Astrocyte of the cerebellum (primary cell): ENCODE data around the gene NLGN3.

Experiments
- DNase-seq: peaks from one replicate; pipeline ENCODE4 v3.0.0-alpha.2; 2011; ENCODE audit warnings: low read depth
- H3K4me3 ChIP-seq: 2 replicates; pipeline ENCODE4 v1.5.1; 2011; ENCODE audit warnings: mild to moderate bottlenecking, low read depth, low read length, moderate library complexity
- in situ Hi-C: cut with HindIII; loops from 2 replicates; pipeline ENCODE4 v1.10.0; 2017; ENCODE audit warnings: low sequenced_read_pairs
- TF ChIP-seq, protein P1 (sequence below): IDR thresholded peaks from 2 replicates; pipeline ENCODE4 v1.5.1; 2012; ENCODE audit warnings: low read length, low read depth, moderate library complexity, mild to moderate bottlenecking; ENCODE audit errors: missing control alignments

The NLGN3 gene

DNA sequence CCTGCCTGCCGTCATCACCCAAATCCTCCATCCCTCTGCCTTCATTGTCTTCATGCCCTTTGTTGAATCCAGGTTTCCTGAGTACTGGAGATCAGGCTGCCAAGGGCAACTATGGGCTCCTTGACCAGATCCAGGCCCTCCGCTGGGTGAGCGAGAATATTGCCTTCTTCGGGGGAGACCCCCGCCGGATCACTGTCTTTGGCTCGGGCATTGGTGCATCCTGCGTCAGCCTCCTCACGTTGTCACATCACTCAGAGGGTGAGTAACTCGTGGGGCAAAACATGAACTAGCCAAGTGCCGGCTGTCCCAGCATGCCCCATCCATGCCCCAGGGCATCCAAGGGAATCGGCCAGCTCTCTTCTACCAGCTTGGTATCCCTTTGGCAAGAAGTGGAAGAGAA is 19.4 kb downstream of the NLGN3 start:
- no peak for DNase-seq
- TF ChIP-seq, protein P1, sequence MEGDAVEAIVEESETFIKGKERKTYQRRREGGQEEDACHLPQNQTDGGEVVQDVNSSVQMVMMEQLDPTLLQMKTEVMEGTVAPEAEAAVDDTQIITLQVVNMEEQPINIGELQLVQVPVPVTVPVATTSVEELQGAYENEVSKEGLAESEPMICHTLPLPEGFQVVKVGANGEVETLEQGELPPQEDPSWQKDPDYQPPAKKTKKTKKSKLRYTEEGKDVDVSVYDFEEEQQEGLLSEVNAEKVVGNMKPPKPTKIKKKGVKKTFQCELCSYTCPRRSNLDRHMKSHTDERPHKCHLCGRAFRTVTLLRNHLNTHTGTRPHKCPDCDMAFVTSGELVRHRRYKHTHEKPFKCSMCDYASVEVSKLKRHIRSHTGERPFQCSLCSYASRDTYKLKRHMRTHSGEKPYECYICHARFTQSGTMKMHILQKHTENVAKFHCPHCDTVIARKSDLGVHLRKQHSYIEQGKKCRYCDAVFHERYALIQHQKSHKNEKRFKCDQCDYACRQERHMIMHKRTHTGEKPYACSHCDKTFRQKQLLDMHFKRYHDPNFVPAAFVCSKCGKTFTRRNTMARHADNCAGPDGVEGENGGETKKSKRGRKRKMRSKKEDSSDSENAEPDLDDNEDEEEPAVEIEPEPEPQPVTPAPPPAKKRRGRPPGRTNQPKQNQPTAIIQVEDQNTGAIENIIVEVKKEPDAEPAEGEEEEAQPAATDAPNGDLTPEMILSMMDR, result no peak
- in situ Hi-C loops, result no loop called here
- H3K4me3 ChIP-seq, result no peak overlapping the region

DNA sequence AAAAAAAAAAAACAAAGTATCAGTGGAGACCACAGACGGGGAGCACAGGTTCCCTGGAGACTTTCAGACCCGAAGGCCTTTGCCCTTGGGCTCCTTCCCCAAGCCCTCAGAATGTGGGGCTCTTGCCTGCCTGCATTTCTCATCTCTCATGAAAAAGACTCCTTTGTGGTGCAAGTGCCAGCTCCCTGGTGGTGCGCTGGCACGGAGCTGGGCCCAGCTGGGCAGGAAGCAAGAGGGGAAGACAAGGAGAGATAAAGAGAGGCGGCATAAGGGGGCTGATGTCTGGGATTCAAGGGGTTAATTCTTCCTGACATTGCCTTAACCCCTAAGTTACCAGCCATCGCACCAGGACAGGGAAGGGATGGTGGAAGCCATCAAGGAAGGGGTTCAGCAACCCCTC is 21.8 kb downstream of the NLGN3 start:
- in situ Hi-C loops, result no loop called here
- TF ChIP-seq, protein P1, result no peak
- H3K4me3 ChIP-seq, result no peak overlapping the region
- no peak for DNase-seq

DNA sequence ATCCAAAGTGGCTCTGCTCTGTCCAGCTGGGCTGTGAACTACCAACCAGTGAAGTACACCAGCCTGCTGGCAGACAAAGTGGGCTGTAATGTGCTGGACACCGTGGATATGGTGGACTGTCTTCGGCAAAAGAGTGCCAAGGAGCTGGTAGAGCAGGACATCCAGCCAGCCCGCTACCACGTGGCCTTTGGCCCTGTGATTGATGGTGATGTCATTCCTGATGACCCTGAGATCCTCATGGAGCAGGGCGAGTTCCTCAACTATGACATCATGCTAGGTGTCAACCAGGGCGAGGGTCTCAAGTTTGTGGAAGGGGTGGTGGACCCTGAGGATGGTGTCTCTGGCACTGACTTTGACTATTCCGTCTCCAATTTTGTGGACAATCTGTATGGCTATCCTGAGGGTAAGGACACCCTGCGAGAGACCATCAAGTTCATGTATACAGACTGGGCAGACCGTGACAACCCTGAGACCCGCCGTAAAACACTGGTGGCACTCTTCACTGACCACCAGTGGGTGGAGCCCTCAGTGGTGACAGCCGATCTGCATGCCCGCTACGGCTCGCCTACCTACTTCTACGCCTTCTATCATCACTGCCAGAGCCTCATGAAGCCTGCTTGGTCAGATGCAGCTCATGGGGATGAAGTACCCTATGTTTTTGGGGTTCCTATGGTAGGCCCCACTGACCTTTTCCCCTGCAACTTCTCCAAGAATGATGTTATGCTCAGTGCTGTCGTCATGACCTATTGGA is 22.6 kb downstream of the NLGN3 start:
- DNase-seq, result no peak
- no peak overlapping the region for H3K4me3 ChIP-seq
- TF ChIP-seq, protein P1, result no peak
- in situ Hi-C loops, result no loop called here

DNA sequence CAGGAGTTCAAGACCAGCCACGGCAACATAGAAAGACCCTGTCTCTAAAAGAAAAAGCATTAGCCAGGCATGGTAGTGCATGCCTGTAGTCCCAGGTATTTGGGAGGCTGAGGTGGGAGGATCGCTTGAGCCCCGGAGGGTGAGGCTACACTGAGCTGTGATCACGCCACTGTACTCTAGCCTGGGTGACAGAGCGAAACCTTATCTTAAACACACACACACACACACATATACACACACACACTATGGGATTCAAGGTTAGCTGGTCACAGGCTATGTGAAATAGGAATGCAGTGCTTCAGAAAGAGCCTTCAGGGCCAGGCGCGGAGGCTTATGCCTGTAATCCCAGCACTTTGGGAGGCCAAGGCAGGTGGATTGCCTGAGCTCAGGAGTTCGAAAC is 23.5 kb downstream of the NLGN3 start:
- DNase-seq, result no peak
- TF ChIP-seq, protein P1, result no peak
- no peak overlapping the region for H3K4me3 ChIP-seq
- in situ Hi-C loops, result no loop called here

DNA sequence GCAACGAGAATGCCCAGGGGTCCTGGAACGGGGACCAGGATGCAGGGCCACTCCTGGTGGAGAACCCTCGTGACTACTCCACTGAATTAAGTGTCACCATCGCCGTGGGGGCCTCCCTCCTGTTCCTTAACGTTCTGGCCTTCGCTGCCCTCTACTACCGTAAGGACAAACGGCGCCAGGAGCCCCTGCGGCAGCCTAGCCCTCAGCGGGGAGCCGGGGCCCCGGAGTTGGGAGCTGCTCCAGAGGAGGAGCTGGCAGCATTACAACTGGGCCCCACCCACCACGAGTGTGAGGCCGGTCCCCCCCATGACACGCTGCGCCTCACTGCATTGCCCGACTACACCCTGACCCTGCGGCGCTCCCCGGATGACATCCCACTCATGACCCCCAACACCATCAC is 24.9 kb downstream of the NLGN3 start:
- DNase-seq, result no peak
- in situ Hi-C loops, result no loop called here
- no peak overlapping the region for H3K4me3 ChIP-seq
- TF ChIP-seq, protein P1, result no peak

DNA sequence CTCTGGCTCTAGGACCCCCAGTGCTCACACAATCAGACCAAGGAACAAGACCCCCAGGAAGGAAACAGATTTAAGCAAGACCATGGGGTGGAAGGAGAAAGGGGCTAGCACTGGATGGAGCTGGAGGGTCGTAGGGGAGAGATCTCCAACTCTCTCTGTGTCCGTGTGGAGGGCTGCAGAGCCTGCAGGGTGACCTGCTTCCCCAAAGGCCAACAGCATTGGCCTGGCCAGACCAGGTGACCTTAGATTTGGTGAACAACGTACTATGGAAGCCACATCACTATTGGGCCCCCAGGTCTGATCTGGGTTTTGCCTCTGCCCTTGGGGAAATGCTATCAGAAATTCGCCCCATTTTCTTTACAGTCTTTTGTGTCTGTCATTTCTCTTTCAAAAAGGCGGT is 26.0 kb downstream of the NLGN3 start:
- DNase-seq, result no peak
- TF ChIP-seq, protein P1, result no peak
- in situ Hi-C loops, result no loop called here
- no peak overlapping the region for H3K4me3 ChIP-seq
